ENCODE data around the gene CTBP2.

CTBP2 gene

GRCh38 chr10:125137601-125138438 lies 22.5 kb downstream of the CTBP2 start:
- TF ChIP-seq, protein P1, sequence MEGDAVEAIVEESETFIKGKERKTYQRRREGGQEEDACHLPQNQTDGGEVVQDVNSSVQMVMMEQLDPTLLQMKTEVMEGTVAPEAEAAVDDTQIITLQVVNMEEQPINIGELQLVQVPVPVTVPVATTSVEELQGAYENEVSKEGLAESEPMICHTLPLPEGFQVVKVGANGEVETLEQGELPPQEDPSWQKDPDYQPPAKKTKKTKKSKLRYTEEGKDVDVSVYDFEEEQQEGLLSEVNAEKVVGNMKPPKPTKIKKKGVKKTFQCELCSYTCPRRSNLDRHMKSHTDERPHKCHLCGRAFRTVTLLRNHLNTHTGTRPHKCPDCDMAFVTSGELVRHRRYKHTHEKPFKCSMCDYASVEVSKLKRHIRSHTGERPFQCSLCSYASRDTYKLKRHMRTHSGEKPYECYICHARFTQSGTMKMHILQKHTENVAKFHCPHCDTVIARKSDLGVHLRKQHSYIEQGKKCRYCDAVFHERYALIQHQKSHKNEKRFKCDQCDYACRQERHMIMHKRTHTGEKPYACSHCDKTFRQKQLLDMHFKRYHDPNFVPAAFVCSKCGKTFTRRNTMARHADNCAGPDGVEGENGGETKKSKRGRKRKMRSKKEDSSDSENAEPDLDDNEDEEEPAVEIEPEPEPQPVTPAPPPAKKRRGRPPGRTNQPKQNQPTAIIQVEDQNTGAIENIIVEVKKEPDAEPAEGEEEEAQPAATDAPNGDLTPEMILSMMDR (IDR thresholded peaks at IDR 0.05; ENCODE audit: low read depth, low read length) = no peak
- DNase-seq (ENCODE audit: low read depth, low spot score) = no peak
- in situ Hi-C loops (cut with HindIII; ENCODE audit: low sequenced_read_pairs) = no loop called here
- no peak overlapping the region for H3K4me3 ChIP-seq (ENCODE audit: low read depth, low read length)

- H3K4me3 ChIP-seq (ENCODE audit: low read depth, low read length) = no peak overlapping the region
- no peak for DNase-seq (ENCODE audit: low read depth, low spot score)
- in situ Hi-C loops (cut with HindIII; ENCODE audit: low sequenced_read_pairs) = no loop called here
- TF ChIP-seq, protein P1 (IDR thresholded peaks at IDR 0.05; ENCODE audit: low read depth, low read length) = no peak
Measured at GRCh38 chr10:125136087-125136486, 24.3 kb downstream of the CTBP2 start.

DNA sequence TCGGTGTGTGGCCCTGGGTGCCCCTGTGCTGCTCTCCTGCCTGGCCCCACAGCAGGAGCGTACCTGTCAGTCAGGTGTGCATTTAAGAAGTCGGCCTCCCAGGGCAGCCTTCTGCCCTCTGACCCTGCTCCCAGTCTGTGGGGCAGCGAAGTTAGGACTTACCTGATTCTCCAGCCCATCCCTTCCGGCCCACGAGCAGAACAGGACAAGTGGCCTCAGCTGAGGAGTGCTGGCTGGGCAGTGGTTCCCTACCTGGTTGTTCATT lies 24.7 kb downstream of the CTBP2 start:
- DNase-seq (ENCODE audit: low read depth, low spot score) = no peak
- no peak overlapping the region for H3K4me3 ChIP-seq (ENCODE audit: low read depth, low read length)
- TF ChIP-seq, protein P1 (IDR thresholded peaks at IDR 0.05; ENCODE audit: low read depth, low read length) = no peak
- in situ Hi-C loops (cut with HindIII; ENCODE audit: low sequenced_read_pairs) = no loop called here

DNA sequence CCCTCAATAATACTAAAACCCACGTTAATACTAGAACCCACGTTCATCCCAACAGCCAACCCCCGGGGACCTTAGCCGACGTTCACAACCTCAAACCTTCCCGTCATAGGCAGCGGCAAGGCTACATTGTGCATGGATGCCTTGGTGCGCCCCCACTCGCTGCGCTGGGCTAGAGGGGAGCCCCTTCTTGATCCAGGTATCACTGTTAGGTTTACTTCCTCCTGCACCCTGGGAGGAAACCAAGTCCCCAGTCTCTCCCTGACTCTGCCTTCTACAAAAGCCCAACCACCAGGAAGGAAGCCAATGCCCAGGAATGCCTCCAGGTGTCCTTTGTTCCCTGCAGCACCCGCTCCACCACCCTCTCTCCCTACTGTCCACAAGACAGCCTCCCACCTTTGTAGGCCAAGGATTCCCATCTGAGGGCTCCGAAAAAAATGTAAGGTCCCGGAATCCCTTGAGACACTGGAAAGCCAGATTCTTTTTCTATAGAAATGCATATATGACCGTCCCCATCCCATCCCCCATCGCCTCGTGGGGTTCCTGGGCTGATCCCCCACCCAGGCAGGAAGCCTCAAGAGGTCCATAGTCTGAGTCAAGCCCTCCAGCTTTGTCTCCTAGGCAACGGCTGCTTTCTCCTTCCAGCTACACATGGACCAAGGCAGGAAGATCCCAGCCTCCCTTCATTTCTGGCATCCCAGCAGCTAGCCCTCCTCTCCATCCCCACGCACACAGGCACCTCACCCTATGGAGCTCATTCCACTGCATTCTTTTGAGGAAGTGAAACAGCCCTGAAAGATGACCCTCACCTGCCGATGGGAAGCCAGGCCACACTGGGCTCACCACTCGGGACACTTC lies 25.2 kb downstream of the CTBP2 start:
- H3K4me3 ChIP-seq (ENCODE audit: low read depth, low read length) = no peak overlapping the region
- DNase-seq (ENCODE audit: low read depth, low spot score) = no peak
- in situ Hi-C loops (cut with HindIII; ENCODE audit: low sequenced_read_pairs) = no loop called here
- TF ChIP-seq, protein P1 (IDR thresholded peaks at IDR 0.05; ENCODE audit: low read depth, low read length) = no peak

DNA sequence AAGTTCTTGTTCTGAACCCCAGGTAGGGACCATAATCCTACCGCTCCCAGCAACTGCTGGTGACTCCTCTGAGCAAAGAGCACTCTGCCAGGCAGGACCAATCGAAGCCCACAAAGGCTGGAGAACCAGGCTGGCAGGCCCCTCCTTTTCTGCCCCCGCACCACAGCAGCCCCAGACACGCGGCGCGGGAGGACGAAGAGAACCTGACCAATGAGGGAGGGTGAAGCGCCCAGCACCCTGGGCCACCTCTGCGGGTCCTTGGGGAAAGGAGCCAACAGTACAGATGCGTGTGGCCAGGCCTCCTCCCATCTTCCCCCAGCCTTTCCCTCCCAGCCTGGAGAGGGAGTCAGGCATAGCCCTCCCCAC lies 25.9 kb downstream of the CTBP2 start:
- no peak overlapping the region for H3K4me3 ChIP-seq (ENCODE audit: low read depth, low read length)
- in situ Hi-C loops (cut with HindIII; ENCODE audit: low sequenced_read_pairs) = no loop called here
- no peak for DNase-seq (ENCODE audit: low read depth, low spot score)
- TF ChIP-seq, protein P1 (IDR thresholded peaks at IDR 0.05; ENCODE audit: low read depth, low read length) = no peak

- TF ChIP-seq, protein P1 (IDR thresholded peaks at IDR 0.05; ENCODE audit: low read depth, low read length) = no peak
- no peak for DNase-seq (ENCODE audit: low read depth, low spot score)
- in situ Hi-C loops (cut with HindIII; ENCODE audit: low sequenced_read_pairs) = no loop called here
- no peak overlapping the region for H3K4me3 ChIP-seq (ENCODE audit: low read depth, low read length)
Measured at GRCh38 chr10:125133696-125134482, 26.5 kb downstream of the CTBP2 start.
